ENCODE measurements around the gene UBL7.

GRCh38 chr15:74420193-74420905 lies 40.6 kb downstream of the UBL7 start:
- no peak for TF ChIP-seq CTCF (IDR thresholded peaks at IDR 0.05)
- TF ChIP-seq POLR2AphosphoS5 (IDR thresholded peaks at IDR 0.05): no peak
- no peak for TF ChIP-seq POLR2A (IDR thresholded peaks at IDR 0.05)
